ENCODE data around the gene TPST2. TPM values are rescaled to one million over a fixed set of nuclear protein-coding genes. Genes with fewer than 3 reads are reported as not detected.

TPST2 gene
- total RNA-seq, 4 donors from 2014 or later = 44.5 to 59.4 (median 51.9) TPM

DNA sequence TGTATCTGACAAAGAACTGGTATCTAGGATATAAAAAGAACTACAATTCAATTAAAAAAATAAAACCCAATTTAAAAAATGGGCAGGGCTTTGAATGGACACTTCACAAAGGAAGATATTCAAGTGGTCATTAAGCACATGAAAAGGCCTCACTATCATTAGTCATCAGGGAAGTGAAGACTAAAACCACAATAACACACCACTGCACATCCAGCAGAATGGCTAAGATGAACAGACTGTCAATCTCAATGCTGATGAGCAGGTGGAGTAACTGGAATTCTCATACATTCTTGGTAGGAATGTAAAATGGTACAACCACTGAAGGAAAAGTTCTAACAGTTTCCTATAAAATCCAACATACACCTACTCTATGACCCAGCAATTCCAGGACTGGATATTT, 115.2 kb downstream of the TPST2 start:
- TF ChIP-seq POLR2A (IDR thresholded peaks at IDR 0.05) = no peak
- TF ChIP-seq, protein P1, sequence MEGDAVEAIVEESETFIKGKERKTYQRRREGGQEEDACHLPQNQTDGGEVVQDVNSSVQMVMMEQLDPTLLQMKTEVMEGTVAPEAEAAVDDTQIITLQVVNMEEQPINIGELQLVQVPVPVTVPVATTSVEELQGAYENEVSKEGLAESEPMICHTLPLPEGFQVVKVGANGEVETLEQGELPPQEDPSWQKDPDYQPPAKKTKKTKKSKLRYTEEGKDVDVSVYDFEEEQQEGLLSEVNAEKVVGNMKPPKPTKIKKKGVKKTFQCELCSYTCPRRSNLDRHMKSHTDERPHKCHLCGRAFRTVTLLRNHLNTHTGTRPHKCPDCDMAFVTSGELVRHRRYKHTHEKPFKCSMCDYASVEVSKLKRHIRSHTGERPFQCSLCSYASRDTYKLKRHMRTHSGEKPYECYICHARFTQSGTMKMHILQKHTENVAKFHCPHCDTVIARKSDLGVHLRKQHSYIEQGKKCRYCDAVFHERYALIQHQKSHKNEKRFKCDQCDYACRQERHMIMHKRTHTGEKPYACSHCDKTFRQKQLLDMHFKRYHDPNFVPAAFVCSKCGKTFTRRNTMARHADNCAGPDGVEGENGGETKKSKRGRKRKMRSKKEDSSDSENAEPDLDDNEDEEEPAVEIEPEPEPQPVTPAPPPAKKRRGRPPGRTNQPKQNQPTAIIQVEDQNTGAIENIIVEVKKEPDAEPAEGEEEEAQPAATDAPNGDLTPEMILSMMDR (IDR thresholded peaks at IDR 0.05) = no peak
- no peak for TF ChIP-seq POLR2AphosphoS5 (IDR thresholded peaks at IDR 0.05)
- no peak for TF ChIP-seq EP300 (IDR thresholded peaks at IDR 0.05)
- DNase-seq (ENCODE audit: low spot score in 2 of 2) = no peak
- Histone ChIP-seq H3K27ac (no peak overlapping the region), H3K9me3 (no peaks in the 10 kb centered on the region), H3K36me3 (peaks cover 68% of the 10 kb centered on the region), H3K4me3 (no peak overlapping the region), H3K27me3 (no peaks in the 10 kb centered on the region), H3K4me1 (peaks cover 12% of the 10 kb centered on the region)

Other genes with a start within 250 kb of the TPST2 start
- gene ASPHD2, start 160.9 kb downstream of the TPST2 start, total RNA-seq = 10 to 100 TPM in 2 of 4 donors, 1 to 10 TPM in 2; 2.7 to 28.0 (median 11.8) TPM
- 100 to 1,000 TPM in 1 of 4 donors, 10 to 100 TPM in 3; 46.5 to 152 (median 62.9) TPM for gene HPS4, start 106.3 kb downstream of the TPST2 start, total RNA-seq
- gene SRRD, start 106.3 kb downstream of the TPST2 start, total RNA-seq = 10 to 100 TPM; 11.2 to 16.3 (median 14.1) TPM
- 10 to 100 TPM; 35.3 to 46.3 (median 37.5) TPM for gene TFIP11, start 77.7 kb downstream of the TPST2 start, total RNA-seq
- not detected for gene CRYBB1, start 27.9 kb upstream of the TPST2 start, total RNA-seq
- gene CRYBA4, start 31.8 kb upstream of the TPST2 start, total RNA-seq = not detected
- gene MIAT, start 67.5 kb upstream of the TPST2 start, total RNA-seq = 1 to 10 TPM in 2 of 4 donors, under 1 TPM in 2; 0.72 to 7.6 (median 1.1) TPM